Stimulated activated CD4-positive, alpha-beta T cell treated with anti-CD3 and anti-CD28 coated beads, Interleukin-15, amount 100 ng/mL, for 1 hour (primary cell): ENCODE results near the gene CACNA1G.
A peak's percentile ranks its signal among the peaks of the same experiment; 100 is the strongest.

Source experiments
- DNase-seq, 2 donors: peaks; one replicate each; pipeline ENCODE4 v3.0.0-alpha.2; 2020; ENCODE audit warnings: low read depth in 1 of 2, low spot score in 1 of 2

Gene CACNA1G

DNA sequence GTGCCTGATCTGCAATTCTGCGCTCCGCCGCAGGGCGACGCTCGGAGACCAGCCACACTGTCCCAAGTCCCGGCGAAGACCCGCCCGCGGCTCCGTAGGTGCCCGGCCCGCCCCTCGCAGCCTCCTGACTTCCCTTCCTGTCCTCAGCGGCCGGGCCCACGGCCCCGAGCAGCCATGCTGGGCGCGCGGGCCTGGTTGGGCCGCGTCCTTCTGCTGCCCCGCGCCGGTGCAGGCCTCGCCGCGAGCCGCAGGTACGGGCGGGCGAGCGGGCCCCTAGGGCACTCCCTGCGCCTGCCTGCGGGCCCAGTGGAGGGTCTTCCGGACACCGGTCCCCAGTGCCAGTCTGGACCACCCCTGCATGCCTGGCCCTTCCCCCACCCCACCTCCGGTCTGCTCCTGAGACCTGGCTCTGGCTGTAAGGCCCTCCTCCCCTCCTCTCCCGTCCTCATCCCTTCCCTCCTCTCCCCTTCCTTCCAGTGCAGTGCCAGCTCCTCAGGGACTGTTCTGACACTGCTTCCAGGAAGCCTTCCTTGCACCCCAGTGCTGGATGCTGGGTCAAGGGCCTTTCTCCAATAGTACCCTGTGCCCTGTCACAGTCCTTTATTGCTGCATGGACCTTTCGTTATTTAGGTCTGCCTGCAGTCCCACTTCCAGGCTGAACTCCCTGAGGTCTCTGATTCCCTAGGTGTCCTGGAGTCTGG is 13.3 kb upstream of the CACNA1G start, which contains the start of gene SPATA20:
TSS of gene SPATA20 (plus strand) at position 140 of the 701 bp plus-strand sequence. CDS start at position 175, 35 bp downstream.
- DNase-seq: peak; percentile 68 to 79

DNA sequence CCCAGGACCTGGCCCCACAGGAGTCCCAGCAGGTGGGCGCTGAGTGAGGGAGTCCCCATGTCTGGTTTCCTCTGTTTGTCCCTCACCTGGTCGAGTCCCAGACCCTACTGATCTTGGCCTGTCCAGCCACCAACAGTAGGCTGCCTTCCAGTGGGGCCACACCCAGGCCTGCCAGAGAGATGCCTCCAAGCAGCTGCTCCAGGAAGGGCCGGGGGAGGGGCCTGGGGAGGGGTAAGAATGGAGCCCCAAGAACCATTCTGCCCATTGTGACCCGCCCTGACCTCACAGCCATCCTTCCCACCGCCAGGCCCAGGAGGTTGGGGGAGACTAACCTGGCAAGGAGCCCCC is 12.8 kb upstream of the CACNA1G start:
- no peak for DNase-seq

DNA sequence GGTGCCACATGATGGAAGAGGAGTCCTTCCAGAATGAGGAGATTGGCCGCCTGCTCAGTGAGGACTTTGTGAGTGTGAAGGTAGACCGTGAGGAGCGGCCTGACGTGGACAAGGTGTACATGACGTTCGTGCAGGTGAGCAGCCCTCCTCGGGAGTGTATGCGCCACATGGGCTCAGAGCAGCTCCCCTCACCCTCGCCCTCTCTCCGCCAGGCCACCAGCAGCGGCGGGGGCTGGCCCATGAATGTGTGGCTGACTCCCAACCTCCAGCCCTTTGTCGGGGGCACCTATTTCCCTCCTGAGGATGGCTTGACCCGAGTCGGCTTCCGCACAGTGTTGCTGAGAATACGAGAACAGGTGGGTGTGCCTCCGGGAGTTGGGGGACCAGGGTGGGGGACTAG is 11.7 kb upstream of the CACNA1G start:
- no peak for DNase-seq

DNA sequence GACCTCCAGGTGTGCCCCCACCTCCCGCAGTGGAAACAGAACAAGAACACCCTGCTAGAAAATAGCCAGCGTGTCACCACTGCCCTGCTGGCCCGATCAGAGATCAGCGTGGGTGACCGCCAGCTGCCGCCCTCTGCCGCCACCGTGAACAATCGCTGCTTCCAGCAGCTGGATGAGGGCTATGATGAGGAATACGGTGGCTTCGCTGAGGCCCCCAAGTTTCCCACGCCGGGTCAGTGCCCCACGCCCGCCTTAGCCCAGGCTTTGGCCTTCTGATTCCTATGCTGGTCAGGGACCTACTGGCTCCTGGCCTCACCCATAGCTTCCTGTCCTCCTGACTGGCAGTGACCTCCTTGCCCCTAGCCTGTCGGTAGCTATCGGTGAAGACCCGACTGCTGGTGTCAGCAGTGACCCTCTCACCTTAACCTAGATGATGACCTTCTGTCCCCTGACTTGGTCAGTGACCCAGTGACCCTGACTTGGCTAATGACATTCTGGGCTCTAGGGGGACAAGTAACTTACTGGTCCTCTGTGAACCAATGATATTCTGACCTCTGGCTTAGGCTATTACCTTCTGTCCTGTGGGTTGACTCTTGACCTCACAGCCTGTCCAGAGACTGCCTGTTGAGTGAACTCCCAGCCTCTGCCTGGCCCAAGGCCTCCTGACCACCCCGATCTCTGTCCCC is 11.1 kb upstream of the CACNA1G start:
- no peak for DNase-seq

DNA sequence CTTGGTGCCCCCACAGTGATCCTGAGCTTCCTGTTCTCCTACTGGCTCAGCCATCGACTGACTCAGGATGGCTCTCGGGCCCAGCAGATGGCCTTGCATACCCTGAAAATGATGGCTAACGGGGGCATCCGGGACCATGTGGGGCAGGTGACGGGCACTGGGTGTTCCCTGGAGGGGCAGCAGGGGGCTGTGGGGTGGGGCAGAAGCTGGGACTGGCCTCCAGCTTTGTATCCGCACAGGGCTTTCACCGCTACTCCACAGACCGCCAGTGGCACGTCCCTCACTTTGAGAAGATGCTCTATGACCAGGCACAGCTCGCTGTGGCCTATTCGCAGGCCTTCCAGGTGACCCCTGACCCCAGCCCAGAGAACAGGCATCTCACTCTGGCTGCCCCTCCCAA is 10.5 kb upstream of the CACNA1G start:
- DNase-seq: no peak

DNA sequence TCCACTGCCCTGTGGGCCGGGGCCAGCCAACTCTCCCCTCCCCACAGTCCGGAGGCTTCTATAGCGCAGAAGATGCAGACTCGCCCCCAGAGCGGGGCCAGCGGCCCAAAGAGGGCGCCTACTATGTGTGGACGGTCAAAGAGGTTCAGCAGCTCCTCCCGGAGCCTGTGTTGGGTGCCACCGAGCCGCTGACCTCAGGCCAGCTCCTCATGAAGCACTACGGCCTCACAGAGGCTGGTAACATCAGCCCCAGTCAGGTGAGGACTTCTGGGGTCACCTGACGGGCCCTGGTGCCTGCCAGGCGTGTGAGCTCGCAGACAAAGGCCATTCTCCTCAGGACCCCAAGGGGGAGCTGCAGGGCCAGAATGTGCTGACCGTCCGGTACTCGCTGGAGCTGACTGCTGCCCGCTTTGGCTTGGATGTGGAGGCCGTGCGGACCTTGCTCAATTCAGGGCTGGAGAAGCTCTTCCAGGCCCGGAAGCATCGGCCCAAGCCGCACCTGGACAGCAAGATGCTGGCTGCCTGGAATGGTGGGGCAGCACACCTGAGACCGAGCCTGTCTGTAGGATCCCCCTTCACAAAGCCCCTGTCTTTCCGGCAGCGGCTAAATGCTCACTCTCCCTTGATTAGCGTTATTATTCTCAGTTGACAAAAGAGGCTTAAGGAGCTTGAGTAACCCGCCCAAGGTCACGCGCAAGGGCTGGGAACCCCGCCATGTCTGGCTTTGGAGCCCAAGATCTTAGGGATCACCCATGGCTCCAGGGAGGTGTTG is 9.7 kb upstream of the CACNA1G start:
- no peak for DNase-seq

DNA sequence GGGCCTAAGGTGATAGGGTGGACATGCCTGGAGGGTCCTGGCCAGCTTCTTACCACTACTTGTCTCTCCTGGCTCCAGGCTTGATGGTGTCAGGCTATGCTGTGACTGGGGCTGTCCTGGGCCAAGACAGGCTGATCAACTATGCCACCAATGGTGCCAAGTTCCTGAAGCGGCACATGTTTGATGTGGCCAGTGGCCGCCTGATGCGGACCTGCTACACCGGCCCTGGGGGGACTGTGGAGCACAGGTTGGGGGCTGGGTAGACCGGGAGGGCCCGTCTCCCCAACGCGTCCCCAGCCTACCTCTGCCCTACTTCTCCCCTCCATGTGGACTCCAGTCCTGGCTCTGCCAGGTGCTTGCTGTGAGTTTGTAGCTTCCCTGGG is 9.1 kb upstream of the CACNA1G start:
- no peak for DNase-seq

DNA sequence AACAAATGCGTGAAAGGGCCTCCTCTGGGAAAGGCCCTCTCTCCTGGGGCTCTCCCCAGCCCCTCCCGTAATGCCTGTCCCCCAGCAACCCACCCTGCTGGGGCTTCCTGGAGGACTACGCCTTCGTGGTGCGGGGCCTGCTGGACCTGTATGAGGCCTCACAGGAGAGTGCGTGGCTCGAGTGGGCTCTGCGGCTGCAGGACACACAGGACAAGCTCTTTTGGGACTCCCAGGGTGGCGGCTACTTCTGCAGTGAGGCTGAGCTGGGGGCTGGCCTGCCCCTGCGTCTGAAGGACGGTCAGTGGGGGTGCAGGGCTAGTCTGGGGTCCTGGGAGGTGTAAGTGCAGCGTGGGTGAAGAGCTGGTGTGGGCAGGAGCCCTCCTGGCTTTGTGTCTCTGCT is 8.6 kb upstream of the CACNA1G start:
- no peak for DNase-seq

DNA sequence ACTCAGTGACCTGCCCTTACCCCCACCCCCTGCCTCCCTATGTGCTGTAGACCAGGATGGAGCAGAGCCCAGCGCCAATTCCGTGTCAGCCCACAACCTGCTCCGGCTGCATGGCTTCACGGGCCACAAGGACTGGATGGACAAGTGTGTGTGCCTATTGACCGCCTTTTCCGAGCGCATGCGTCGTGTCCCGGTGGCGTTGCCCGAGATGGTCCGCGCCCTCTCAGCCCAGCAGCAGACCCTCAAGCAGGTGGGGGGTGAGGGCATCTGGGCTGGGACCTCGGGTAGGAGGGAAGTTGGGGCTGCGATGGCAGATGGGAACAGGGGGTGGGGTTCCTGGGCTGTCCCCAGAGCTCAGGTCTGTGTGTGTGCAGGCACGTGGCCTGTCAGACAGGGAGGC is 6.3 kb upstream of the CACNA1G start:
- DNase-seq: no peak

DNA sequence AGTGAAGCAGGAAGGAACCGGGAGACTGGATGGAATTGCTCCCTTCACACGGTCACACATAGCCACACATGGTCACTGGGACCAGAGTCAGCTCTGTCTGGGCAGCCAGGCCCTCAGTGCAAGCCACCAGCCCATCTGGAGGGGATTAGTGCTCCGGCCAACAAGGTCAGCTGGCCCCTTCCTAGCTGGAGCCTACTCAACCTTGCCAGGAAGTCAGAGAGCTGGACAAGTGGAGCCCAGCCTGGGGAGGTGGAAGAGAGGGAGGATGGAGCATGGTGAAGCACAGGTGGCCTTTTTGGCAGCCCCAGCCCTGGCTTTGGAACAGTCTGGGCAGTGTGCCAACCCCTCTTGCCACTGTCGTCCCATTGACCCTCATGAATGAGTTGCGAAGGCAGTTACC is 3.7 kb upstream of the CACNA1G start:
- DNase-seq: no peak

DNA sequence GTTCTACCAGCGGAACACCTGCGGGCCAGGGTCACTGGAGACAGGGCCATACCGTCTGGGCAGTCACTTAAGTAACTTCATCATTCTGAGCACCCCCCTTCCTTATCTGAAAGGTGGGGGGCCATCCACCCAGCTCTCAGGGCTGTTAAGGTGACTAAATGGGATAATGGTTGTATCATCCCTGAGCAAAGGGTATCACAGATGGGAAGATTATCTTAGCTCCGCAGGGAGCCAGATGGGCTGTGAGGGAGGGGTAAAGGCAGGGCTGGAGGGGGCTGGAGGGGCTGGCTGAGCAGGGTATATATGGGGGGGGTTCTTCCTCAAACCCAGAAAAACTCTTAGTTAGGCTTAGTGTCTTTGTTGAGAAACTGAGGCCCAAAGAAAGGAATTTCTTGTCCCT is 2.9 kb upstream of the CACNA1G start:
- DNase-seq: no peak

DNA sequence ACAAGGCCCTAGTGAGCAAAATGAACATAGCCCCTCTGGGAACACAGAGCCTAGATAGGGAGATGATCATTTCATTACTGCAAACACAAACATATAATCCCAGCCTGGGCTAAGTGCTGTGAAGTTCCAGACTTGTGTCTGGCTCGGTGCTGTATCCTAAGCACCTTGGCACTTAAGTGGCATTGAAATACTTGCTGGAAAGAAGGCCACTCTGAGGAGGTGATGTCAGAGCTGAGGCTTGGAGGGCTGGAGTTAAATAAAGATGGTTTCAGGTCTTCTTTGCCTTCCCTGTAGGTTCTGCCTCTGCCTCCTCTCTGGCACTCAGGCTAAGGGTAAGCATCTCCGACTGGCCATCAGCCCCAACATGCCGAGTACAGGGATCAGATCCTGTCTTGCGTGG is 2.4 kb upstream of the CACNA1G start:
- DNase-seq: no peak

DNA sequence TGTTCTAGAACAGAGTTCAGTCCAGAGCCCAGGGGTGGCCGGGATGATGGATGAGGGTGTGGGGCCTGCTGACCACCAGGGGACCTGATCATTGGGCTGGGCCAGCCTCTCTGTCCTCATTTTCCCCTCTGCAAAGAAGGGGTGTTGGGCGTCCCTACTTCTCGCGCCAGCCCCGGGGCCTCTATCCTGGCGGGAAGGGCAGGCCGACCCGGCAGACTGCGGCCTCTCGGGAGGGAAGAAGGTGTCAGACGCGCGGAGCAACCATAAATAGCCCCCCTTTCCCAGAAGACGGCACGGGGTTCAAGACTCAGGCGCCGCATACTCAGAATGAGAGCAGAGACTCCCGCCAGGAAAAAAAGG is 2.0 kb upstream of the CACNA1G start:
- DNase-seq: no peak

DNA sequence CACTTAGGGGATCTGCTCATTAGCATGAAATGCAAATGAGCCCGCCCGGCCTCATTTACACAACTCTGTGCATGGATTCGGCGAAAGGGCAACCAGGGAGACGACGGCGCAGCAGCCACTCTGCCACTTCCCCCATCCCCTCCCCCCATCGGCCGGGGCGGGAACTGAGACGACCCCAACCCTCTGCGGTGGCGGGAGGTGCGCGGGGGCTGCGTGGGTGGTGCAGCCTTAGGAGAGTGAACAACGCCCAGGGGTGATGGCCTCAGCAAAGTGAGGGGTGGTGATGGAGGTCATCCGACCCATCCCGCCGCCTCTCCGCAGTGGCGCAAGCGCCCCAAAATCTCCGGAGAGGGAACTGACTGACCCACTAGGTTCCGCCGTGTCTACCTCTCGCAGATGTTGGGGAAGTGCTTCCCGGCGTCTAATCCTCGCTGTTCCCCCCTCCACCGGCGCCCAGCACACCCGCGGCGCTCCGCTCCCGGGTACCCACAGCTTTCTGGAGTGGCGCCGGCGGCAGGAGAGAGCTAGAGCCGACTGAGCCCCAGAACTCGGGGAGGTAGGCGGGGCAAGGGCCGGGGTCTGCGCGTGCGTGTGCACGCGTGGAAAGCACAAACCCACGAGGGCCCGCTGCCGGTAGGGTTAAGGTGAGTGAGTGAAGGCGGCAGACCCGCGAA is 1.4 kb upstream of the CACNA1G start:
- DNase-seq: no peak

DNA sequence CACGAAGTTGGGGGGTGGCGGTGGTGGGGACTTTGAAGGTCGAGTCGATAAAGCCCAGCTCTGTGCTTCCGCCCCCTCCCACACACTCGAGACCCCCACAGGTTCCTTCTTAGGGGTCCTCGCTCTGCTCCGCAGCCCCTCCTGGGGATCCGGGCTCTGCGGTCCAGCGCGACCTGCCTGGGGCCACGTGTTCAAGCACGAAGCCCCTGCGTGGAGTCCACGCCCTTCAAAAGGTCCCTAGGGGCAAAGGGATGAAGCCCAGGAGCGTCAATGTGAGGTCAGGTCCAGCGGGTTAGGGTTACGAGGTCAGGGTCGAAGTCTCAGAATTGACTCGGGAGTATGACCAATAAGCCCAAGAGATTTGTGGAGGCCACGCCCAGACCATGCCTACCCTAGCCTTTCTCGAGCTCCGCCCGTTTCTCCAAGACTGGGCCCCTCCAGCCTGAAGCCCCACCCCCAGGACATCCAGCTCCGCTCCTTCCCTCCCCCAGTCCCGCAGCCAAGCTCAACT is 786 bp upstream of the CACNA1G start:
- DNase-seq: no peak

DNA sequence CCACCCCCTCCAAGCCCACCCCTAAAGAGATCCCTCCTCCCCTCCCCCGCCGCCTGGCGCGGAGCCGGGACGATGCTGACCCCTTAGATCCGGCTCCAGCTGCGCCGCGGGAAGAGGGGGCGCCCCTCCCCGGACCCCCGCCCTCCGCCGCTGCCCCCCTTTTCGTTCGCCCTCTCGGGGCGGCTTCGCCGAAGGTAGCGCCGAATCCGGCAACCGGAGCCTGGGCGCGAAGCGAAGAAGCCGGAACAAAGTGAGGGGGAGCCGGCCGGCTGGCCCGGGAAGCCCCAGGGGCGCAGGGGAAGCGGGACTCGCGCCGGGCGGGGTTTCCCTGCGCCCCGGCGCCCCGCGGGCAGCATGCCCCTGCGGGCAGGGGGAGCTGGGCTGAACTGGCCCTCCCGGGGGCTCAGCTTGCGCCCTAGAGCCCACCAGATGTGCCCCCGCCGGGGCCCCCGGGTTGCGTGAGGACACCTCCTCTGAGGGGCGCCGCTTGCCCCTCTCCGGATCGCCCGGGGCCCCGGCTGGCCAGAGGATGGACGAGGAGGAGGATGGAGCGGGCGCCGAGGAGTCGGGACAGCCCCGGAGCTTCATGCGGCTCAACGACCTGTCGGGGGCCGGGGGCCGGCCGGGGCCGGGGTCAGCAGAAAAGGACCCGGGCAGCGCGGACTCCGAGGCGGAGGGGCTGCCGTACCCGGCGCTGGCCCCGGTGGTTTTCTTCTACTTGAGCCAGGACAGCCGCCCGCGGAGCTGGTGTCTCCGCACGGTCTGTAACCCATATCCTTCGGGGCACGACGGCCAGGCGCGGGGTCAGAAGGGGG is 623 bp downstream of the CACNA1G start:
- no peak for DNase-seq

DNA sequence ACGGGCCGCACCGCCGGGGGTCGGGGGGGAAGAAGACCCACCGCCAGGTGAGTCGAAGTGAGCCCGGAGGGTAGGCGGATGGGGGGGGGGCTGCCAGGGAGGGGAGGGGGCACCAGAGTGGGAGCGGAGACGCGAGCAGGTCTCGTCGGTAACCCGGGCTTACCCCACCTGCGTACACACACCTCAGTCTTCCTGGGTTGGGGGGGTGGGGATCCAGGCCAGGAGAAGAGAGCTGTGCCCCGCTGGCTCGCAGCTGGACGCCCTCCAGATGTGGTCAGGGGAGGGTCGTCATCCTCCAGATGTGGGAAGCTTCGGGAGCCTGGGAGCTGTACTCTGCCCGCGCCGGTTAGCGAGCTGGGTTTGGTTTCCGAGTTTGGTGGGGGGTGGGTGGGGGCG is 1.2 kb downstream of the CACNA1G start:
- DNase-seq: no peak

DNA sequence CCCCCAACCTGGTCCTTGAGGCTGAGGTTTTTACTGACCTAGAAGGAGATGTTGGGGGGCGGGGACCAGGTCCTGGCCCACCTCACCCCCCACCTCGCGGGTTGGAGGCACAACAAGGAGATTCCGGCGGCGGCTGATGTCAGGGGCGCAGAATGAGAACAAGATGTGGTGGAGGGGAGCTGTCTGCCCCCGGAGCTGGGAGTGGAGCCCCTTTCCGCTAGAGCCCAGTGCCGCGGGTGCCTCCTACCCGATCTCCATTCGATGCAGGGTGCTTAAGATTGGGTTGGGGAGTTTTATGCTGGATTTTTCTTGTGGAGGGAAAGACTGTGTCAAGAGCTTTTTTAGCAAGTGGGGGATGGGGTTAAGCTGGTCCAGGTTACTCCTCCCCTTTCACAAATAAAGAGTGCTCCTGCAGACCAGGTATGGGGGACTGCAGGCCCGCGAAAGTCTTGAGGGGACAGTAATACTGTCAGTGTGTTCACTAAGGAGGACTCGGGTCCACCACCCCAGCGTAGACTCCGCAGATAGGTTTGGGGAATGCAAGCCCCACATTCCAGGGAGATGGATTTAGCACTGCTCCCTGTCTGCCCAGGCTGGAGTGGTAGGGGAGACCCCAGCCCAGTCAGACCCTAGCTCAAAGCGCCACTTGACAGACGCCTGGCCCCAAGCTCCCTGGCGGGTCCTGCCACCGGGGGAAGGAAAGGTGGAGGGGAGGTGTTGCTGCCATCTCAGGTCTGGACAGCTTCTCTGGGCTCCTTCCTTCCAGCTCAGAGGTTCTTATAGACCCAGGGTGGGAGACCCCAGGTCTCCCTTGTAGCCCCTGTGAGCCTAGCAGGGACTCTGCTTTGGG is 2.0 kb downstream of the CACNA1G start:
- no peak for DNase-seq

DNA sequence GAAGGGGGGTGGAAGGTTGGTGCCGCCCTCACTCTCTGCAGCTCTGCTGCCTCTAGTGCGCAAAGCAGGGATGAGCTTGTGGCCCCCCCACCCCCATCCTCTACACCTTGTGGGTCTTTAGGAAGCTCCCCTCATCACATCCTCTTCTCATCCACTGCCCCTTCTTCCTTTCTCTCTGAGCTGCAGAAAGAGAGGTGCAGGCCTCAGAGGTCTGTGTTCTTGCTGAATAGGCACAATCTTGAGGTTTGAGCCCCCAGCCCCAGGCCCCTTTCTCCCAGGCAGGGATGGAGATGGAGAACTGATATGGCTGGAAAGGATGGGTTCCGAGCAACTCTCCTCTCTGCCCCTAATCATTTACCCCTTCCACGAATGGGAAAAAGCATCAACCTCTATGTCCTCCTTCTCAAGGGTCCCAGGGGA is 2.6 kb downstream of the CACNA1G start:
- DNase-seq: no peak

DNA sequence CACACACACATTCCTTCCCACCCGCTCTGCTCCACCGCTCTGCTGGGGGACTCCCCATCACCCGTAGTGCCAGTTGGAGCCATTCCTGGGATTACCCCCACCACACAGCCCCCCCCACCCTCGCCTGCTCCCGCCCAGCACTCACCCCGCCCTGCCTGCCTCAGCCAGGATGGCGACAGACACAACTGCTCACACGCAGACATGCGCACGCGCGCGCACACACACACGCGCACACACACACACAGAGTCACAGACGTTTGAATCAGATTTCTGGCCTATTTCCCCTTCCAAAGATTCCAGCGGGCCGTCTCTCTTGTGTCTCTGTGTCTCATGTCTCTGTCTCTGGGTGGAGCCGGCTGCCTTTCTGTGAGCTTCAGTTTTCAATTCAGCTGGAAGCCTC is 4.4 kb downstream of the CACNA1G start:
- no peak for DNase-seq
